Tibial nerve (tissue), 4 donors: Measurements from ENCODE around the gene ABCC8. TPM values are rescaled to one million over a fixed set of nuclear protein-coding genes. Genes with fewer than 3 reads are reported as not detected.

ENCODE experiments used
- DNase-seq, 2 donors: peaks; one replicate each; pipeline ENCODE4 v3.0.0-alpha.2; 2019; ENCODE audit warnings: low spot score in 2 of 2
- H3K27ac ChIP-seq, 4 donors: fragments of 200-600 bp; sonication (generic) in 3 of 4; one replicate each; pipeline ENCODE4 v1.5.1; 2017 to 2019; ENCODE audit warnings: mild to moderate bottlenecking in 1 of 4
- H3K27me3 ChIP-seq, 2 donors: fragments of 200-600 bp; sonication (generic) in 1 of 2; one replicate each; pipeline versions ENCODE4 v1.5.1 to v1.6.0; 2017 to 2019
- H3K36me3 ChIP-seq, 3 donors: fragments of 200-600 bp; sonication (generic); one replicate each; pipeline ENCODE4 v1.5.1; 2018 to 2019
- H3K4me1 ChIP-seq, 4 donors: fragments of 200-600 bp; sonication (generic) in 3 of 4; one replicate each; pipeline ENCODE4 v1.5.1; 2017 to 2019
- H3K4me3 ChIP-seq, 4 donors: fragments of 200-600 bp; sonication (generic) in 3 of 4; one replicate each; pipeline ENCODE4 v1.5.1; 2017 to 2019; ENCODE audit warnings: mild to moderate bottlenecking in 1 of 4, moderate library complexity in 1 of 4
- H3K9me3 ChIP-seq, 4 donors: fragments of 200-600 bp; sonication (generic) in 3 of 4; one replicate each; pipeline ENCODE4 v1.5.1; 2017 to 2019
- CTCF ChIP-seq, 5 experiments: fragments of 200-600 bp in 3 of 5; fragments of 450-650 bp in 2 of 5; sonication (generic) in 3 of 5; IDR thresholded peaks; one replicate each; pipeline ENCODE4 v1.5.1; 2016 to 2019; ENCODE audit warnings: antibody characterized with exemption in 5 of 5, mild to moderate bottlenecking in 3 of 5, moderate library complexity in 2 of 5
- EP300 ChIP-seq, 2 donors: sonication (generic); formaldehyde crosslinking; IDR thresholded peaks; one replicate each; pipeline ENCODE4 v1.6.1; 2017; ENCODE audit warnings: antibody characterized with exemption in 2 of 2, mild to moderate bottlenecking in 1 of 2
- POLR2A ChIP-seq, 2 donors: fragments of 450-650 bp; IDR thresholded peaks; one replicate each; pipeline ENCODE4 v1.6.1; 2017; ENCODE audit warnings: antibody characterized with exemption in 2 of 2, mild to moderate bottlenecking in 2 of 2, moderate library complexity in 2 of 2
- WGBS, 2 donors: methylation state at CpG; one replicate each; pipeline ENCODE4 v1.1.5; 2018; 5-methylcytosine and 5-hydroxymethylcytosine counted together
- total RNA-seq, 4 donors: library from RNA; depleted of rRNA; stranded (reverse); fragments of >200 nt; gene quantifications; one replicate each; pipeline ENCODE4 v1.1.0, GENCODE V29; 2016

Gene ABCC8
- total RNA-seq, result 1 to 10 TPM; 1.3 to 8.6 (median 5.1) TPM

DNA sequence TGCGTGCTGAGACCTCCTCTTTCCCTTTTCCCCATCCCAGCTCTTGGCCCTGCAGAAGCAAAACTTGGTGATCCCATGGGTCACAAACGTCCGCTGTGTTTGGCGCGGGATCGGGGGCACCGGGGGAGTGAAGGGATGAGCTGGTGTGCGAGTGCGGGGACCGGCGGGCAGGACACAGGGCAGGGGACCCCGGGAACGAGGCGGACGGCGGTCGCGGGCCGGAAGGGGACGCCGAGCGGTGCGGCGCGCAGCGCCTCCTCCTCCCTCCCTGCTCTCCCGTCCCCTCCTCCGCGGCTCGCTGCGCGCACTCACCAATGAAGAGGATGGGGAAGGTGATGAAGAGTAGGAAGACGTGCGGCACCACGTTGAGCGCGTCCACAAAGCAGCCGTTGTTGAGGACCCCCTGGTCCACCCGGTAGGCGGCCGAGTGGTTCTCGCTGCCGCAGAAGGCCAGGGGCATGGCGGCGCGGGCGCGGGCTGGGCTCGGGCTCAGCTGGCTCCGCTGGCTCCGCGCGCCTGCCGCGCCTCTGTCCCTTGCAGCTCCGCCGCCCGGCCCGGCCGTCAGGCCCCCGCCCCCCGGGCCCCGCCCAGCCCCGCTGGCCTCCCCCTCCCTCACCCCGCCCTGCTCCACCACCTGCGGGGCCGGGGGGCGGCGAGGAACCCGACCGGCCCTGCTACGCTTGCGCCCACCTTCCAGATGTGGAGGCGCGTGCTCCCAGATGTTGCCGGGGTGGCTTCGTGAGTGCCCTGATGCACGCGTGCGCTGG lies at the start of gene ABCC8:
ABCC8 (minus strand) TSS at position 529 of the 767 bp plus-strand sequence; CDS start at position 460, 69 bp downstream.
- Histone ChIP-seq H3K9me3 (no peaks in the 10 kb centered on the region), H3K27ac (no peak within 1 kb of the TSS), H3K36me3 (no peaks in the 10 kb centered on the region), H3K4me1 (peaks cover 0 to 23% (median 0%) of the 10 kb centered on the region in 4 donors), H3K4me3 (peak within 1 kb of the TSS in 3 of 4 donors; percentile 22 to 50 (median 26)), H3K27me3 (peaks cover 0 to 52% of the 10 kb centered on the region in 2 donors)
- DNase-seq, result no peak
- WGBS, 2 donors, result 1 to 2% methylated on average over 32 to 45 of the region's 80 CpGs
- TF ChIP-seq EP300 (IDR thresholded peaks at IDR 0.05), result no peak
- TF ChIP-seq POLR2A (IDR thresholded peaks at IDR 0.05), result no peak
- no peak for TF ChIP-seq CTCF (IDR thresholded peaks at IDR 0.05)

GRCh38 chr11:17526326-17526725 lies 49.7 kb upstream of the ABCC8 start:
- Histone ChIP-seq H3K9me3 (no peaks in the 10 kb centered on the region), H3K36me3 (no peaks in the 10 kb centered on the region), H3K4me3 (no peak overlapping the region), H3K27me3 (no peaks in the 10 kb centered on the region), H3K27ac (no peak overlapping the region), H3K4me1 (peaks cover 0 to 15% (median 0%) of the 10 kb centered on the region in 4 donors)
- 81 to 82% methylated on average over 4 to 13 of the region's 13 CpGs for WGBS, 2 donors
- no peak for DNase-seq
- TF ChIP-seq CTCF (IDR thresholded peaks at IDR 0.05), result no peak
- no peak for TF ChIP-seq POLR2A (IDR thresholded peaks at IDR 0.05)
- TF ChIP-seq EP300 (IDR thresholded peaks at IDR 0.05), result no peak

DNA sequence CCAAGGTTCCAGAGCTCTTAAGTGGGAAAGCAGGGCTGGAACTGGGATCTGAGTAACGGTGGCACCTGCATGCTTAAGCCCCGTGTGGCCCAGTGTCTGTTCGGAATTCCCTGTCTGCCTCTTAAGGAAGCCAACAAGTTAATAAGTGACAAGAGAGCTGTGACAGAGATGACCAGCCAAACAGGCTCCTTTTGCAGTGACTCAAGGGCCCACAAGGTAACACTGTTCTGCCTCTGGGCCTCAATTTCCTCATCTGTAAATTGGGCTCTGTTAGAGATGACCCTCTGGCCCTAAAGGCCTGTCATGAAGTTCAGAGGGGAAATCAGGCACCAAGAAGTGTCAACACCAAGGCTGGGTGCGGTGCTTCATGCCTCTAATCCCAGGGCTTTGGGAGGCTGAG lies 48.9 kb upstream of the ABCC8 start:
- Histone ChIP-seq H3K36me3 (no peaks in the 10 kb centered on the region), H3K9me3 (no peaks in the 10 kb centered on the region), H3K4me1 (peaks cover 0 to 15% (median 0%) of the 10 kb centered on the region in 4 donors), H3K4me3 (no peak overlapping the region), H3K27ac (no peak overlapping the region), H3K27me3 (no peaks in the 10 kb centered on the region)
- TF ChIP-seq POLR2A (IDR thresholded peaks at IDR 0.05), result no peak
- TF ChIP-seq EP300 (IDR thresholded peaks at IDR 0.05), result no peak
- no peak for TF ChIP-seq CTCF (IDR thresholded peaks at IDR 0.05)
- DNase-seq, result no peak
- 84% methylated on average over 4 of the region's 4 CpGs for WGBS, 2 donors

DNA sequence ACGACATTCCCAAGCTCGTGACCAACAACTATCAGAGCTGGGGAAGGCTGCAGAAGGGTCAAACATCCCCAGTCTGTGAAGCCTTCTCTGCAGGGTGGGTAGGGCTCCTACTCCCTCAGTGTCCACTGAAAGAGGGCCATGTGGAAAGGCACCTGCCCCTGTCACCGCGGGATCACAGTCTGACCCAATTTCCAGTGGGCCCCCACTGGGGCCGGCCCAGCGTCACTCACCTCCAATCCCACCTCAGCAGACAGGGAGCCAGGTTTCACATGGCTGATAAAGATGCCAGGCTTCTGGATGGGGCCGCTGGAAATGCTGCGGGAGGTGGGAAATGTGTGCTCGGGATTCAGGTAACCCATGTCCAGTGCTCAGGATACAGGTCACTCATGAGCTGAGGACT lies 47.6 kb upstream of the ABCC8 start:
- Histone ChIP-seq H3K9me3 (no peaks in the 10 kb centered on the region), H3K27me3 (no peaks in the 10 kb centered on the region), H3K27ac (no peak overlapping the region), H3K4me1 (peaks cover 0 to 7% (median 0%) of the 10 kb centered on the region in 4 donors), H3K36me3 (no peaks in the 10 kb centered on the region), H3K4me3 (no peak overlapping the region)
- WGBS, 2 donors, result 93 to 95% methylated on average over 7 to 9 of the region's 9 CpGs
- TF ChIP-seq CTCF (IDR thresholded peaks at IDR 0.05) (no peak), POLR2A (IDR thresholded peaks at IDR 0.05) (no peak), EP300 (IDR thresholded peaks at IDR 0.05) (no peak)
- no peak for DNase-seq

GRCh38 chr11:17522655-17523054 lies 46.0 kb upstream of the ABCC8 start:
- no peak overlapping the region for H3K27ac ChIP-seq
- no peak overlapping the region for H3K4me3 ChIP-seq
- TF ChIP-seq EP300 (IDR thresholded peaks at IDR 0.05) (no peak), POLR2A (IDR thresholded peaks at IDR 0.05) (no peak), CTCF (IDR thresholded peaks at IDR 0.05) (no peak)
- WGBS, 2 donors, result 85 to 86% methylated on average over 6 to 17 of the region's 17 CpGs
- no peaks in the 10 kb centered on the region for H3K9me3 ChIP-seq
- peaks cover 0 to 3% (median 0%) of the 10 kb centered on the region in 4 donors for H3K4me1 ChIP-seq
- no peaks in the 10 kb centered on the region for H3K27me3 ChIP-seq
- H3K36me3 ChIP-seq, result no peaks in the 10 kb centered on the region
- DNase-seq, result no peak
